NCI-H2196 treated with DMSO at 0.1 percent for 48 hours (cell line): Measurements from ENCODE around the gene CACNG5.
A peak's percentile ranks its signal among the peaks of the same experiment; 100 is the strongest.
"Not testable (repeated sequence)": the region's sequence is repeated elsewhere in the genome, so short reads cannot be mapped to it uniquely, and the experiment has no call there.

ENCODE experiments used
- DNase-seq: peaks from one replicate; lab custom pipeline; 2025; ENCODE audit not compliant: unreplicated experiment; lab: John Stamatoyannopoulos, UW

CACNG5 gene

DNA sequence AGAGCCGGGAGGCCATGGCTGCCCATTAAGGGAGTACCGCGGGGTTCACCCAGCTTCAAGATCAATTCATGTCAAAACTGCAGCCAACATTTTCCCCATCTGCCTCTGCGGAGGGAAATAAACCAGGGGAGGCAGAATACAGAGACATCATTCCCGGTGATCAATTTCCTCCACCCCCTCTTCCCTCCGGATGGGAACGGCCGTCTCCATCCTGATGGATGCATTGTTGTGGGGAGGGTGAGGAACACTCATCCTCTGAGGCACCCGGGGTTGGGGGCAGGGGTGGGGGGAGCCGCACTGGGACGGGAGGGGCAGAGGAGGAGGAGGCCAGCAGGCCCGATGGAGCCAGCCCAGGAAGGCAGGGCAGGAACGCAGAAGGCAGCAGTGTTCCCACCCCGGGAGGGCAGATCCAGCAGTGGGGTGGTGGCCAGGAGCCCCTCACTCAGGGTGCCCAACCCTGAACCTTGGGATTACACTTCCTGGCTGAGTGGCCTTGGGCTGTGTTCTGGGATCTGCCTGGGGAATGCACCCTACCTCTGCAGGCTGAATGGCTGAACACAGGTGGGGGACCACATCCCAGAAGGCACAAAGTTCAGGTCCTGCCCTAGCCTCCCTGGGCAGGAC is 14.2 kb downstream of the CACNG5 start:
- no peak for DNase-seq

DNA sequence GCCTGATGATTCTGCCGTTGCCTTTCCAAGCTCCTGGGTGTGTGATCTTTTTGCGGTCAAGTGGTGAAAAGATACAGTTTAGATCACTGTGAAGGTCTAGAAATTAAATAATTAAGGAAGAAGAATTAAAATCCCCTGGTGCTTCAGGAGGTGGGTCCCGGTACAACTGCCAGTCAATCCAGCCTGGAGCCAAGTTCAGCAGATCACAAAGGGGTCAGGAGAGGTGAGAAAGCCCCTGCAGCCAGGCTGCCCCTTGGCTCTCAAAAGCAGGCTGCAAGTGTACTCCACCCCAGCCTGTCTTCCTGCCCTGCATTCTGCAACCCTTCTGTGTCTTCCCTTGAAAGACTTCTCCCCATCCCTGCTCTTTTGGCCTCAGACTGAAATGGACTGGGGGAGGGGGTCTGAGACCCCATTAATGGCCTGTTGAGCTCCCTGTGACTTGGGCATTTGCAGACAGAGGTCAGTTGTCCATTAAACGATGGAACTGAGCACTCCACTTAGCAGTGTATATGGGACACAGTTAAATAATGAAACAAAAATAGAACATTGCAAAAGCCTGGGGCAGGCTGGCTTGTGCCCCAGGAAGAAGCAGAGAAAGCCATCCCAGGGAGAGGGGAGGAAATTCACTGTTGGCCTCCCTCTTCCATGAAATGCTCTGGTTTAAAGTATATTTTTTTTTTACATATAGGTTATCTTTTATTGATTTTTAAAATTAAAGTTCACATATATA is 15.1 kb downstream of the CACNG5 start:
- DNase-seq: no peak

DNA sequence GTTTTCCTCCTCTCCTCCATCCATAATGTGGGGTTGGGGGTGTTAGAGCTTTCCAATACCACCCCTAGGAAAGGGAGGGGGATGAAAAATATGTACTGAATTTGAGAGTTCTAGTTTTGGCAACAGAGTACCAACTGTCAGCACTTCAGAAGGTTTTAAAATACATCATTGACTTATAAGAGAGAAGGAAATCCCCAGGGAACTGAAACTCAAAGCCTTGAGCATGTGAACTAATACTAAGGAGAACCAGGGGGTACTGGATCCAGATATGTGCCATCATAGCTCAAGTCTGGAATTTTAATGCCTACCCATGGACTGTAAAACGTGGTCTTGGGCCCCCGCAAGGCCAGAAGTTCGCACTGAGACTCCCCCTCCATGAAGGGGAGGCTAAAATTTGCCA is 15.8 kb downstream of the CACNG5 start:
- no peak for DNase-seq

DNA sequence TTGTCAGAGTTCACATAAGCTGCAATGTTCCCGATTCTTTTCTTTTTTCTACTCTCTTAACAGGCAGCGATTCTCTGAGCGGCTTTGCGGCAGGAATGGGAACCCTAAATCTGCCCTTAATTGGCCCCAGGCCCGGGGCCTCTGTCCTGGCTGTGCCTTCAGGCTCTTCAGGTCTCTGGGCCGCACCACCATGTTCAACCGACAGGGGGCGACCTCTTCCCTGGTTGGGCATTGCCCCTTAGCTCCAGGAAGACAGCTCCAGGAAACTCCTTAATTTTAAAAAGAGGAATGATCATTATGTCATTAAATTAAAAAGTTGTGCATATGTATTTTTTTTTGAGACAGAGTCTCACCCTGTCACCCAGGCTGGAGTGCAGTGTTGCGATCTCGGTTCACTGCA is 20.3 kb downstream of the CACNG5 start:
- no peak for DNase-seq

DNA sequence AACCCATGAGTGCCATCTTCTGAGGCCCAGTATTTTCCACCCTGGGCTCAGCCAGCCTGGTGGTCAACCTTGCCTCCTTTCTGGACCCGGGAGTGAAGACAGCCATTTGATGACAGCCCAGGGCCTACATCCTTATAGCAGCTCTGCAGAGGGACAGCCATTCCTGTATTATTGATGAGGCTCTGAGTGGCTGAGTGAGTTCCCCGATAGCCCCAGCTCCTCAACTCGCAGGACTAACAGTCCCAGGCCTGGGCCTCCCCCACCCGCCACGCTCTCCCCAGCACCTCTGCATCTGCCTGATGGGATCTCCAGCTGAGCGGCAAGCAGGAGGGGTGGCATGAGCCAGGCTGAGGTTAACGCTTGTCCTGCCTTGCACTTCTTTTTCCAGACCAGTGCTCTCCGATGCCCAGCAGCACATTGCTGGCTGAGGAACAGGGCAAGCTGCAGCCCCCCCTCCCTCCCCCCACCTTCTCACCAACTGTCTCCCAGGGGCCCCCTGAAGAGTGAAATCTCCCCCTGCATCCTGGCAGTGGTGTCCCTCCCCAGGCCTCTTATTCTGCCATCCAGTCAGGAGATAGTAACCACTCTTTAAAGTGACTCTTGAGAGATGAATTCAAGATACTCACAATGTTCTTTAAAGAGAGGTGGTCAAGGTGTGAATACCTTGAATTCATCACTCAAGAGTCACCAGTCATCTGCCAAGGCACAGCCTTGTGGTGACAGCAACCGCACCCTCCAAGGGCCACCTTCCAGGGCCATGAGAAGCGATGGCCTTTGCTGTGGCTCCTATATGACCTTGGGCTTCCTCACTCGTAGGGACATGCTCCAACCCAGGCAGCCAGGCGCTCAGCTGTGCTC is 23.5 kb downstream of the CACNG5 start:
- no peak for DNase-seq

DNA sequence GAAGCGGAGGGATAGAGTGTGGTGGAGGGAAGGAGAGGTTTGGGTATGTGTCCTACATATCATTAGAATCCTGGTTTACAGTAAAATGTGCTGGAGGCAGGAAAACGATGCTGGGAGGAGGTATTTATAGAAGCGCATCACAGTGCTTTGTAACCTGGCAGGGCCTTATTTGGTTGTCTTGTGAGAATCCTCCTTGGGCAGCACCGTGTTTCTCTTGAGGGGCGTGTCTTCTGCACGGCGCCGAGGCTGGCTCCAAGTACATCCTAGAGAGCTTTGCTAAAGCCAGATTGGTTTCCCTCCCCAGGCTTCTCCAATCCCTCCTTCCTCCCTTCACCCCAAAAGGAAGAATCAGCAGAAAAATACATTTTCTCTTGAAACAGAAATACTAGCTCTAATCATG is 24.4 kb downstream of the CACNG5 start:
- no peak for DNase-seq

DNA sequence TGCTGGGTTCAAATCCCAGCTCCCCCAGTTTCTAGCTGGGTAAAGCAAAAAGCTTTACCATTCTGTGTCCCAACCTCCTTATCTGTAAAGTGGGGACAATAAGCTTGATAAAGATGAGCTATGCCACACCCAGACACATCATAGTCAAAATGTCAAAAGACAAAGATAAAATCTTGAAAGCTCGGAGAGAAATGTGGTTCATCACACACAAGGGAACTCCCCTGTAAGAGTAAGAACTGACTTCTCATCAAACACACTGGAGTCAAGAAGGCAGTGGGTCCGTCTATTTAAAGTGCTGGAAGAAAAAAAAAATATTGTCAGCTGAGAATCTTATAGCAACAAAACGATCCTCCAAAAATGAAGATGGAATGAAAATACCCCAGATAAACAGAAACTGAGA is 25.3 kb downstream of the CACNG5 start:
- no peak for DNase-seq

DNA sequence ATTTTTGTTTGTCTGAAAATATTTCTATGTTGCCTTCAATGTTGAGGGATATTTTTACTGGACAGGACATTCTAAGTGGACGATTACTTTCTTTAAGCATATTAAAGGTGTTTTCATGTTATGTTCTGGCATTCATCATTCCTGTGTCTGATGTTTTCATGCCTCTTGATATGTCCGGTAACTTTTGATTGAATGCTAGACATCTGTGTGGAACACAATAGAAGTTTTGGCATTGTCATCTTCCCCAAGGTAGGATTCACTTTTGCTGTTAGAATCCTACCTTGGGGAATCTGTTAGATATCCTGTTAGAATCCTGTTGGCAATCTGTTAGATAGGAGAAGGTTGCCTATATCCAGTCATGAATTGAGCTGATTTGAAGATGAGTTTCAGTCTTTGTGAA is 28.9 kb downstream of the CACNG5 start:
- no peak for DNase-seq

DNA sequence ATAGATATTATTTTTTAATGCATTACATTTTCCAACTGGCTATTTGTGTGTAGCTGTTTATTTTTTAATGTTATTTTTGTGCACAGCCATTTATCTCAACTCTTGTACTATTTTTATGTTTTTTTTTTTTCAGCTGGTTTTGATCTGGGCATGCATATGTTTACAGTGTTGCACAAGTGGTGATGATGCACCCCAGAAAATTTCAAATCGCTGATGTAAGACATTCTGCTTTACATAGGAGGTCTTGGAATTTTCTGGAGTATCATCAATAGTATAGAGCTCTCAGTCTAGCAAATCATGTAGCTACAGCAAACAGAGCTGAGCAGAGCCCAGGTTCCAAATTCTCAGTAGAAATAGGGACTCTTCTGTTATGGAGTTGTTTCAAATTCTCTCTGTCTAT is 30.2 kb downstream of the CACNG5 start:
- DNase-seq: no peak

DNA sequence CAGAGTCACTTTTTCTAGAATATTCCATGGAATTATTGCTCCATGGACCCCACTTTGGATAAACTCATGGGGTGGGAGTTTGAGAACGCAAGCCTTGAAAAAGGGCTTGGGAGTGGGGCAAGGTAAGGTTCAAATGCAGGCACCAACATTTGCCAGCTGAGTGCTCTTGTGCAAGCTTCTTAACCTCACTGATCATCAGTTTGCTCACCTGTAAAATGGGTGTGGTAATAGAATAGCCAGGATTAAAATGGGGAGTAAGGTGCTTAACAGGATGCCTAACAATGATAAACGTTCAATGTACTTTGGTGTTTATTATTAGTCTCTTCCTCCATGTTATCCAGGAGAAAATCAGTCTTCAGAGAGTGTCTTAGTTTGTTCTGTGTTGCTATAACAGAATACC is 39.0 kb downstream of the CACNG5 start:
- DNase-seq: no peak

DNA sequence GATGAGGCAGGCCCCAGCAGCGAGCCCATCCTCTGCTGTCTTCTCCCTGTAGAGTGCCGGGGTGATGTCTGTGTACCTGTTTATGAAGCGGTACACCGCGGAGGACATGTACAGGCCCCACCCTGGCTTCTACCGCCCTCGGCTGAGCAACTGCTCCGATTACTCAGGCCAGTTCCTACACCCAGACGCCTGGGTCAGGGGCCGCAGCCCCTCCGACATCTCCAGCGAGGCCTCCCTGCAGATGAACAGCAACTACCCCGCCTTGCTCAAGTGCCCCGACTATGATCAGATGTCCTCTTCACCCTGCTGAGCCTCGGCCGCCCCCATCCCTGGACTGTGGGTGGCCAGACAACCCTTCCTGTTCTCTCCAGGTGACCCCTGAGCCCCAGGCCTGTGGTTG is 50.0 kb downstream of the CACNG5 start:
- no peak for DNase-seq

DNA sequence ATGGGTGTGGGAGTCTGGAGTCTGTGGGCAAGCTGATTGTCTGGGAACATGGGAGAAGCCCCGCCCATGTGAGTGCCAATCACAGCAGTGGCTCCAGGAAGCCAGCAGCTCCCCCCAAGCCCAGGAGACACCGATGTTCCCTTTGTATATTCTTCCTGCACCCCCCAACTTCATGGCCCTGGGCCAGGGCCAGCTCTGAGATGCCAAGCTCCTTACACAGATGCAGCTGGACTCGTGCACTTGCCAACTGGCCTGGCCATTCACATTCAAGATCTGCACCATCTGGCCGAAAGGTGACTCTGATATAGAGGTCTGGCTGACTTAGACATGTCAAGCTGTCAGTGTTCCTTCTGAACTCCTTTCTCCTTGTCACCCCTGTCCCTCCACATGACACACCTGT is 50.5 kb downstream of the CACNG5 start:
- peak; percentile 33 for DNase-seq

DNA sequence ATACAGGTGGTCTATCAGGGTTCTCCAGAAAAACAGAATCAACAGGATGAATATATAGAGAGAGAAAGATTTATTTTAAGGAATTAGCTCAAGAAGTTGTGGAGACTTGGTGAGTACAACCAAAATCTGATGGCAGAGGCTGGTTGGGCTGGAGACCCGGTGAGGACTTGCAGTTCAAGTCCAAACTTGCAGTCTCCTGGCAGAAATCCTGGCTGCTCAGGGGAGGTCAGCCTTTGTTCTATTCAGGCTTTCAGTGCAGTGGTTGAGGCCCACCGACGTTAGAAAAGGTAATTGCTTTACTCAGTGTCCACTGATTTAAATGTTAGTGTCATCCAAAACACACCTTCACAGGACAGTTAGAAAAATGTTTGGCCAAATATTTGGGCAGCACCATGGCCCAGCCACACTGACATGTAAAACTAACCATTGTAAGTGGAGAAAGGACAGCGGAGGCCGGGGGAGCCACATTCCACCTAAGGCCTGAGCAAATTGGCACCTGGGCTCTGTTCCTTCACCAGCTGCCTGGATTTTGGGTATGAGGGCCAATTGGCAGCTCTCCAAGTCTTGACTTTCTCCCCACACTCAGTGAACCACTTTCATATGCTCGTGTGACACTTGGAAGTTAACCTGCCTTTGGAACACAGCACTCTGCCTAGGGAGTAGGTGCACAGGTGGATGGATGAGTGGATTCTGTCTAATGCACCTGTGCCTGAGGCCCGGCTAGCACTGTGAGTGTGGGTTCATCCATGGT is 54.7 kb downstream of the CACNG5 start:
- DNase-seq: peak; percentile 25

DNA sequence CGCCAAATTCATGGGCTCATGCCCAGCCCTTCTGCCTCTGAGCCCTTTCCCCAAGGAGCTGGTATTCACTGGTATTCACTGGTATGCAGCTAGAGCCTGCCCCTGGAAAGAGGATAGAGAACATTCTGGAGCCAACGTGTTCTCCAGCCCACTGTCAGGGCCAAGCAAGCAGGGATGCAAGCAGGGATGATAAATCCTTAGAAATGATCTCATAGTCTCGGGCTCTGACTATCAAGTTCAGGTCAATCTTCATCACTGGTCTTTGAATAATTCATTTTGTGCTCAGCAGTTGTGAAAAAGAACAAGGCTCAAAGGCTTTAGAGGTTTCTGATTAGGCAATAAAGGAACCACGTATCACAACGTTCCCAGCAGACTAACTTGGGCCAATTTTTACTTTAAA is 57.3 kb downstream of the CACNG5 start:
- no peak for DNase-seq

DNA sequence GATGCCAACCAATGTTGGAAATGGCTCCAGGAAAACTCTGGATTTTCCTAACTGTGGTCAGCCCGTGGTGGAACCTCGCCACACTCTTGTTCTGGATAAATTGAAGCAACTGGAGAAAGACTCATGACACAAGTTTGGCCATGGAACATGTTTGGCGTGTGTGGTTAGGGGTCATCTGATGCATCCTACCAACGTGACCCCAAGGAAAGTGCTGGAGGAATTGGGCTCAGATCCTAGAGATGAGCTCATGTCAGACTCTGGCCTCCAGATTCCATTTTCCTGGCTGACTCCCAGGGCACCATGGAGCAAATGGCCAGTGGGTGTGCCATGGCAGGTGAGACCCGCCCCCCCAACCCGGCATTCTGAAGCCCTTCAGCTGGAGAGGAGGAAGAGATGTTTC is 58.5 kb downstream of the CACNG5 start:
- DNase-seq: no peak

DNA sequence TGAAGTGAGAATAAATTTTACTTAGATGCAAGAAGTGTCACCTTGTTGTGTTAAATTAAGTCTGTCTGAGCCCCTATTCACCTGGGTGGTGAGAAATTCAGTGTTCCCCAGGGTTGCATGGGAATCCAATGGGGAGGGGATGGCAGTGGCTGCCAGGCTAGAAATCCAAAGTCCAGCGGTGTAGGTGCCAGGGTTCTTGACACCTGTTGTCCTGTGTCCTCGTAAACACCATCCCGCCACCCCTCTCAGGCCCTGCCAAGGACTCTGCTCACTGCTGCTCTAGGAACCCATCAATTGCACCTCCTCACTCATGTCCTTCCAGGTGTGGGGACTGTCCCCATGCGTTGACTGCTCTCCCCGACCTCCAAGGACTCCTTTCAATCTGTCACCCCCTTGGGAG is 58.9 kb downstream of the CACNG5 start:
- DNase-seq: no peak

DNA sequence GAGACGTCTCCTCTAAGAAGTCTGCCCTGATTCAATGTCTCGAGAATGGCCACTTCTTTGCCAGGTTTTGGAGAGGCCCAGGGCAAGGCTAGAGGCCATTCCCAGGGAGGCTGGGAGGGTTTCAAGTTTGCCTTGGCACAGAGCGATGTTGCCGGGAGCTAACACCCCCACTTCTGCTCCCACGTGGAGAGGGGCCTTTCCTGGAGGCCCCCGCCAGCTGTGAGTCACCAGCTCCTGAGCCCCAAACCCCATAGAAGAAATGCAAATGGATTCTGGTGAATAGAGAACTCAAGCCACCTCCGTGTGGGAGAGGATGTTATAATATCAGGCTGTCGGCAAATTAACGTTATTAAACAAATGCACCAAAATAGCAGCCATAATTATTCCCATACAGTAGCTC is 62.2 kb downstream of the CACNG5 start:
- DNase-seq: no peak

DNA sequence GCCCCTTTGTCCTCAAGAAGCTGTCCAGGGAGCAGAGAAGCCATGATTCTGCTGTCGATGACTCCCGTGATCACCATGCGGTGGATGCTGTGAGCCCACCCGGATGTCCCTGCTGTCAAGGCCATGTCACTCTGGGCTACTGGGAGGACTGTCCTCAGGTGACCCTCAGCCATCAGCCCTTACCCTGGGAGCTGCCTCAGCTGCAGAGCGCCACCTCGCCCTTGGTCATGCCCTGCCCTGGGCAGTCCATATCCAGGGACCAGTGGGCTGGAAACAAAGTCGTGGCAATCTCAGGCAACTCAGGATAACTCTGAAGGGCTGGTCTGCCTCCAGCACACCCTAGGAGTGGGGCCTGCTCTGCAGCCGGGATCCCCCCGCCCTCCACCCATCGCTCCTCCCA is 63.6 kb downstream of the CACNG5 start:
- no peak for DNase-seq

DNA sequence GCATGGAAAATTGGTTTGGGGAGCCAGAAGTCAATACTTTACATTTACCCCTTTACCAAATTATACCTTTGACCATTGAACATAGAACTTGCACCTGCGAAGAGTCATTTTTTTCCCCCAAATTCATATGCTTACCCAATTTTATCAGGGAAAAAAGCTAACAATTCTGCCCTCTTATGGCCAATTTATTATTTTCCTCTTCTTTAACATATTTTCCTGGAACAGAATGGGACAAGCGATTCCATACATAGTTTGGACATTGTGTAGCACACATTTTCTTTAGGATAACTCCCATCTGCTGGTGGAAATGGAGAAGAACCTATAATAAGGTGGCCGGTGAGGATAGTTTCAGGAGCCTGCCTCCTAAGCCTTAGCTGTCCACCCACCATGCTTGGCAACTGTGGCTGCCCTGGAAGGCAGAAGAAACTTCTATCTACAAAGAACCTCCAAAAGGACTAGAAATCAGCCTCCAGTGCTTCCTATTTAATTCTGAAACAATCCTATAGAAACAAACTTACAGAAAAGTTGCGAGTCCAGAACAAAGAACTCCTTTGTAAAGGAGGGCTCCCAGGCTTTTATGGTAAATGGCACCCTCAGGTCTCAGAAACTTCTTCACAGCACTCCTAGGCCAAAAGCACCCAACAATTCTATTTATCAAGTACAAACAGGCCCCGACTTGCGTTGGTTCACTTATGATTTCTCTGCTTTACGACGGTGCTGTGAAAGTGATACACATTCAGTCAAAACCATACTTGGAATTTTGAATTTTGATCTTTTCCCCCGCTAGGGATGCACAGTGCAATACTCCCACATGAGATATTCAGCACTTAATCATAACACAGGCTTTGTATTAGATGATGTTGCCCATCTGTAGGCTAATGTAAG is 65.5 kb downstream of the CACNG5 start:
- DNase-seq: no peak

DNA sequence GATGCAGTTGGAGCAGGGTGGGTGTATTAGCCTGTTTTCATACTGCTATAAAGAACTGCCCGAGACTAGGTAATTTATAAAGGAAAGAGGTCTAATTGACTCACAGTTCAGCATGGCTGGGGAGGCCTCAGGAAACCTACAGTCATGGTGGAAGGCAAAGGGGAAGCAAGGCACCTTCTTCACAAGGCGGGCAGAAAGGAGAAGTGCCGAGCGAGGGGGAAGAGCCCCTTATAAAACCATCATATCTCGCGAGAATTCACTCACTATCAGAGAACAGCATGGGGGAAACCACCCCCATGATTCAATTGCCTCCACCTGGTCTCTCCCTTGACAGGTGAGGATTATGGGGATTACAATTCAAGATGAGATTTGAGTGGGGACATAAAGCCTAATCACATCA is 68.4 kb downstream of the CACNG5 start:
- not testable (repeated sequence) for DNase-seq
